Sigmoid colon (tissue), 7 donors: ENCODE measurements around the gene MAP4K4. TPM values are rescaled to one million over a fixed set of nuclear protein-coding genes. Genes with fewer than 3 reads are reported as not detected.

Experiments
- DNase-seq: peaks from one replicate; pipeline ENCODE4 v3.0.0-alpha.2; 2019
- H3K27ac ChIP-seq, 4 donors: fragments of 200-600 bp; sonication (generic); one replicate each; pipeline ENCODE4 v1.5.1; 2016 to 2019; ENCODE audit warnings: mild to moderate bottlenecking in 1 of 4
- H3K27me3 ChIP-seq, 3 donors: fragments of 200-600 bp; sonication (generic); one replicate each; pipeline ENCODE4 v1.5.1; 2019; ENCODE audit warnings: mild to moderate bottlenecking in 1 of 3
- H3K36me3 ChIP-seq, 4 donors: fragments of 200-600 bp; sonication (generic); one replicate each; pipeline ENCODE4 v1.5.1; 2016 to 2019
- H3K4me1 ChIP-seq, 4 donors: fragments of 200-600 bp; sonication (generic); one replicate each; pipeline ENCODE4 v1.5.1; 2017 to 2019
- H3K4me3 ChIP-seq, 4 donors: fragments of 200-600 bp; sonication (generic); one replicate each; pipeline ENCODE4 v1.5.1; 2017 to 2019; ENCODE audit warnings: mild to moderate bottlenecking in 2 of 4, moderate library complexity in 1 of 4
- H3K9me3 ChIP-seq, 4 donors: fragments of 200-600 bp in 3 of 4; sonication (generic) in 3 of 4; one replicate each; pipeline versions ENCODE4 v1.5.1 to v1.6.1; 2013 to 2019
- CTCF ChIP-seq, 4 experiments: fragments of 450-650 bp in 3 of 4; fragments of 200-600 bp in 1 of 4; IDR thresholded peaks; one replicate each; pipeline ENCODE4 v1.5.1; 2016 to 2019; ENCODE audit warnings: antibody characterized with exemption in 4 of 4, mild to moderate bottlenecking in 3 of 4, moderate library complexity in 2 of 4
- EP300 ChIP-seq, 4 donors: sonication (generic); formaldehyde crosslinking; IDR thresholded peaks; one replicate each; pipeline ENCODE4 v1.6.1; 2017; ENCODE audit warnings: antibody characterized with exemption in 4 of 4
- POLR2A ChIP-seq, 2 donors: fragments of 450-650 bp; IDR thresholded peaks; one replicate each; pipeline ENCODE4 v1.6.1; 2016; ENCODE audit warnings: antibody characterized with exemption in 2 of 2, mild to moderate bottlenecking in 2 of 2, moderate library complexity in 2 of 2
- POLR2AphosphoS5 ChIP-seq, 4 donors: sonication (generic); formaldehyde crosslinking; IDR thresholded peaks; one replicate each; pipeline ENCODE4 v1.6.1; 2017; ENCODE audit warnings: antibody characterized with exemption in 4 of 4
- WGBS, 2 donors: extraction: QIAGEN DNeasy Blood & Tissue Kit; methylation state at CpG; one replicate each; pipeline ENCODE4 v1.1.7; 2013; 5-methylcytosine and 5-hydroxymethylcytosine counted together
- intact Hi-C: fragments of 100-400 bp; cut with DNase I; formaldehyde crosslinking; loops from one replicate; pipeline ENCODE4 v1.15.1; 2023
- polyA plus RNA-seq, 3 donors: library from polyadenylated mRNA; stranded (reverse); fragments of 200-250 nt; gene quantifications; one replicate each; pipeline ENCODE4 v1.2.3, GENCODE V29; 2013
- total RNA-seq, 4 donors: library from RNA; depleted of rRNA; stranded (reverse); fragments of >200 nt; gene quantifications; one replicate each; pipeline ENCODE4 v1.1.0, GENCODE V29; 2016
- donor health status: healthy with polysubstance abuse.
- donor health status: Bipolar disorder and iron deficiency.
- donor health status: healthy.

Gene MAP4K4
- total and polyA plus RNA-seq, 7 donors, result 8.8 to 62.9 (median 37.2) TPM

DNA sequence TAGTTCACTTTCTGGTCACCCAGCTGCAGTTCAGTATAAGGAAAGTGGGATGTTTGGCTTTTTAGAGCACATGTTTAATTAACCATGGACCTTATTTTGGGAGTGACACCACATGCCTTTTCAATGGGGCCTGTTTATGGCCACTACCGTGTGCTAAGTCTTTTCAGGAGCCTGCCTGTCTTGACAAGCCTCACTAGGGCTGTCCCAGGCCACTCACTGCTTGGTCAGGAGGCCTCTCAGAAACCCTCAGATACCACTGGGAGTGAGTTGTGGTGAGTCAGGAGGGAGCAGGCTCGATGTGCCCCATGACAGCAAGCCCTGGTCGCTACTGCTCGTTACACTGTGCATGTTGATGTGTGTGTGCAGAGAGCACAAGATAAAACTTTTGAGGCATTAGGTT, 123.0 kb downstream of the MAP4K4 start:
- no peak for DNase-seq
- H3K27ac ChIP-seq, result no peak overlapping the region
- no peaks in the 10 kb centered on the region for H3K9me3 ChIP-seq
- WGBS, 2 donors, result 78 to 84% methylated on average over 4 of the region's 4 CpGs
- TF ChIP-seq EP300 (IDR thresholded peaks at IDR 0.05) (no peak), POLR2AphosphoS5 (IDR thresholded peaks at IDR 0.05) (no peak), CTCF (IDR thresholded peaks at IDR 0.05) (no peak), POLR2A (IDR thresholded peaks at IDR 0.05) (no peak)
- H3K4me1 ChIP-seq, result peaks cover 0 to 61% (median 43%) of the 10 kb centered on the region in 4 donors
- no peak overlapping the region for H3K4me3 ChIP-seq
- no peaks in the 10 kb centered on the region for H3K27me3 ChIP-seq
- H3K36me3 ChIP-seq, result no peaks in the 10 kb centered on the region
- intact Hi-C loops, result no loop called here

- no peaks in the 10 kb centered on the region for H3K9me3 ChIP-seq
- H3K36me3 ChIP-seq, result peaks cover 0 to 1% (median 0%) of the 10 kb centered on the region in 4 donors
- no peak overlapping the region for H3K27ac ChIP-seq
- intact Hi-C loops, result no loop called here
- no peak overlapping the region for H3K4me3 ChIP-seq
- no peak for DNase-seq
- TF ChIP-seq POLR2A (IDR thresholded peaks at IDR 0.05), result no peak
- no peak for TF ChIP-seq EP300 (IDR thresholded peaks at IDR 0.05)
- no peak for TF ChIP-seq POLR2AphosphoS5 (IDR thresholded peaks at IDR 0.05)
- no peak for TF ChIP-seq CTCF (IDR thresholded peaks at IDR 0.05)
- WGBS, 2 donors, result 94% methylated on average over 3 of the region's 3 CpGs
- peaks cover 0 to 54% (median 36%) of the 10 kb centered on the region in 4 donors for H3K4me1 ChIP-seq
- no peaks in the 10 kb centered on the region for H3K27me3 ChIP-seq
Observed at GRCh38 chr2:101821059-101821805, 123.7 kb downstream of the MAP4K4 start.

GRCh38 chr2:101821828-101822458, 124.4 kb downstream of the MAP4K4 start:
- Histone ChIP-seq H3K9me3 (no peaks in the 10 kb centered on the region), H3K4me3 (no peak overlapping the region), H3K27me3 (no peaks in the 10 kb centered on the region), H3K36me3 (peaks cover 0 to 4% (median 2%) of the 10 kb centered on the region in 4 donors), H3K4me1 (peaks cover 0 to 54% (median 34%) of the 10 kb centered on the region in 4 donors), H3K27ac (no peak overlapping the region)
- DNase-seq, result no peak
- TF ChIP-seq POLR2A (IDR thresholded peaks at IDR 0.05) (no peak), EP300 (IDR thresholded peaks at IDR 0.05) (no peak), POLR2AphosphoS5 (IDR thresholded peaks at IDR 0.05) (no peak), CTCF (IDR thresholded peaks at IDR 0.05) (no peak)
- intact Hi-C loops, result no loop called here
- WGBS, 2 donors, result 51 to 79% methylated on average over 6 of the region's 6 CpGs

DNA sequence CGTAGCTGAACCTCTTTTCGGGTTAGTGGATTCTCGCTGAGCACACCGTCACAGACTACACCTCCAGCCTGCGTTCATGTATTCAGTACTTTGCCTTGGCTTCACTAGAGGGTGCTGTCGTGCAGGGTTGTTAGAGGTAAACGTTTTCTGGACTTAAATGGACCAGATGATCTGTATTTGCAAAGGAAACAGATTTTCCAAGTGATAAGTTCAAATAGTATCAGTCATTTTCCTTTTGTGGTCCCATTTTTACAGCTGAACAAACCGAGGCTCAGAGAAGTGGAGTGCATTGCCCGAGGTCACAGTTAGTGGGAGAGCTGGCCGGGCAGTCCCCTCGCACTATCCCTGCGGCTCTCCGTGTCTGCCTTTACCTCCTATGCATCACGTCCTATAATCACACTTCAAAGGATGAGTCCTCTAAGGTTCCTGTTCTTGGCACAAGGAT, 125.9 kb downstream of the MAP4K4 start:
- Histone ChIP-seq H3K27me3 (no peaks in the 10 kb centered on the region), H3K4me1 (peaks cover 0 to 56% (median 40%) of the 10 kb centered on the region in 4 donors), H3K9me3 (no peaks in the 10 kb centered on the region), H3K27ac (no peak overlapping the region), H3K4me3 (no peak overlapping the region), H3K36me3 (peaks cover 0 to 12% (median 2%) of the 10 kb centered on the region in 4 donors)
- intact Hi-C loops, result no loop called here
- TF ChIP-seq CTCF (IDR thresholded peaks at IDR 0.05), result peak; percentile 25 to 61 (median 51)
- no peak for TF ChIP-seq POLR2AphosphoS5 (IDR thresholded peaks at IDR 0.05)
- no peak for TF ChIP-seq EP300 (IDR thresholded peaks at IDR 0.05)
- 37 to 47% methylated on average over 14 of the region's 14 CpGs for WGBS, 2 donors
- peak; percentile 75 for DNase-seq
